HepG2 (cell line): Measurements from ENCODE around the gene MOV10L1. TPM values are rescaled to one million over a fixed set of nuclear protein-coding genes. Genes with fewer than 3 reads are reported as not detected.

ENCODE experiments used
- ATAD3A ChIP-seq: sonication (generic); formaldehyde crosslinking; IDR thresholded peaks from 2 replicates; pipeline ENCODE4 v1.4.0; 2020; ENCODE audit warnings: missing genetic modification reagents
- CBFB ChIP-seq: sonication (generic); formaldehyde crosslinking; IDR thresholded peaks from 2 replicates; pipeline ENCODE4 v1.4.0; 2020; ENCODE audit warnings: missing genetic modification reagents
- CCDC6 ChIP-seq: sonication (generic); formaldehyde crosslinking; IDR thresholded peaks from 2 replicates; pipeline ENCODE4 v1.8.1; 2022; ENCODE audit warnings: mild to moderate bottlenecking, missing genetic modification reagents, moderate library complexity
- DMAP1 ChIP-seq: IDR thresholded peaks from 2 replicates; pipeline ENCODE4 v1.6.1; 2016
- FIP1L1 ChIP-seq: fragments of 200-400 bp; formaldehyde crosslinking; IDR thresholded peaks from 2 replicates; pipeline ENCODE4 v1.6.1; 2018; ENCODE audit warnings: low read depth, mild to moderate bottlenecking, low read length, moderate library complexity, borderline replicate concordance; ENCODE audit not compliant: insufficient read depth
- HOMEZ ChIP-seq: IDR thresholded peaks from 2 replicates; pipeline ENCODE4 v1.6.1; 2016; ENCODE audit warnings: low read depth
- JDP2 ChIP-seq: sonication (generic); formaldehyde crosslinking; IDR thresholded peaks from 2 replicates; pipeline ENCODE4 v1.8.1; 2022; ENCODE audit warnings: missing genetic modification reagents, borderline replicate concordance
- JUN ChIP-seq: sonication (generic); formaldehyde crosslinking; IDR thresholded peaks from 2 replicates; pipeline ENCODE4 v1.4.0; 2020; ENCODE audit warnings: mild to moderate bottlenecking, missing genetic modification reagents
- KDM4B ChIP-seq: sonication (generic); formaldehyde crosslinking; IDR thresholded peaks from 2 replicates; pipeline ENCODE4 v1.4.0; 2020; ENCODE audit warnings: missing genetic modification reagents
- KDM6A ChIP-seq: IDR thresholded peaks from 2 replicates; pipeline ENCODE4 v1.6.1; 2016; ENCODE audit warnings: low read depth
- MAX ChIP-seq: IDR thresholded peaks from 2 replicates; pipeline ENCODE4 v1.6.1; 2012; ENCODE audit warnings: inconsistent platforms
- MED8 ChIP-seq: sonication (generic); formaldehyde crosslinking; IDR thresholded peaks from 2 replicates; pipeline ENCODE4 v1.8.1; 2023; ENCODE audit warnings: mild to moderate bottlenecking, missing genetic modification reagents; ENCODE audit not compliant: insufficient replicate concordance
- NCOA5 ChIP-seq: sonication (generic); formaldehyde crosslinking; IDR thresholded peaks from 2 replicates; pipeline ENCODE4 v1.4.0; 2020; ENCODE audit warnings: missing genetic modification reagents
- PBX2 ChIP-seq: IDR thresholded peaks from 2 replicates; pipeline ENCODE4 v1.6.1; 2016; ENCODE audit warnings: control low read depth
- RAD21 ChIP-seq: fragments of 450-650 bp; formaldehyde crosslinking; IDR thresholded peaks from 2 replicates; pipeline ENCODE4 v1.5.0; 2020; ENCODE audit warnings: mild to moderate bottlenecking
- RARA ChIP-seq: IDR thresholded peaks from 2 replicates; pipeline ENCODE4 v1.6.1; 2016; ENCODE audit warnings: missing genetic modification reagents, missing compliant biosample characterization
- RFXAP ChIP-seq: sonication (generic); formaldehyde crosslinking; IDR thresholded peaks from 2 replicates; pipeline ENCODE4 v1.4.0; 2020; ENCODE audit warnings: missing genetic modification reagents, borderline replicate concordance
- TBL1XR1 ChIP-seq: fragments of 150-350 bp; IDR thresholded peaks from 2 replicates; pipeline ENCODE4 v1.6.1; 2014; ENCODE audit warnings: borderline replicate concordance, low read length; ENCODE audit not compliant: partially characterized antibody
- ZKSCAN5 ChIP-seq: sonication (generic); formaldehyde crosslinking; IDR thresholded peaks from 2 replicates; pipeline ENCODE4 v1.5.1; 2020; ENCODE audit warnings: mild to moderate bottlenecking, missing genetic modification reagents
- ZNF207 ChIP-seq: fragments of 450-650 bp; IDR thresholded peaks from 2 replicates; pipeline ENCODE4 v1.6.1; 2016; ENCODE audit warnings: antibody characterized with exemption, borderline replicate concordance
- ZNF24 ChIP-seq: fragments of 450-650 bp; IDR thresholded peaks from 2 replicates; pipeline ENCODE4 v1.6.1; 2017; ENCODE audit warnings: antibody characterized with exemption, mild to moderate bottlenecking
- ZNF274 ChIP-seq: sonication (generic); formaldehyde crosslinking; IDR thresholded peaks from 2 replicates; pipeline ENCODE4 v1.5.1; 2020; ENCODE audit warnings: mild to moderate bottlenecking, missing genetic modification reagents
- ZNF350 ChIP-seq: sonication (generic); formaldehyde crosslinking; IDR thresholded peaks from 2 replicates; pipeline ENCODE4 v1.4.0; 2020; ENCODE audit warnings: mild to moderate bottlenecking, low read depth, missing genetic modification reagents, borderline replicate concordance
- ZNF552 ChIP-seq: sonication (generic); formaldehyde crosslinking; IDR thresholded peaks from 2 replicates; pipeline ENCODE4 v1.9.0; 2022; ENCODE audit warnings: missing genetic modification reagents, mild to moderate bottlenecking, borderline replicate concordance
- ZNF883 ChIP-seq: sonication (generic); formaldehyde crosslinking; IDR thresholded peaks from 2 replicates; pipeline ENCODE4 v1.5.1; 2020; ENCODE audit warnings: mild to moderate bottlenecking, missing genetic modification reagents; ENCODE audit errors: not compliant biosample characterization
- ZSCAN9 ChIP-seq: IDR thresholded peaks from 2 replicates; pipeline ENCODE4 v1.6.1; 2016; ENCODE audit warnings: borderline replicate concordance
- polyA plus RNA-seq, 8 experiments: library from polyadenylated mRNA; depleted of rRNA in 3 of 8; stranded (reverse) in 7 of 8; unstranded in 1 of 8; fragments of >200 nt; fragmentation: Illumina TruSeq in 4 of 8; extraction: Trizol in 4 of 8; gene quantifications; 2 replicates each; pipeline versions ENCODE4 v1.2.1 to v1.2.3, GENCODE V29; 2011 to 2016; ENCODE audit warnings: low read depth in 4 of 8, missing spikeins in 1 of 8, mixed read lengths in 1 of 8; ENCODE audit not compliant: insufficient read depth in 1 of 8
- total RNA-seq, 5 experiments: library from RNA; depleted of rRNA; stranded (reverse); fragments of >200 nt; fragmentation: Illumina TruSeq; extraction: Trizol; gene quantifications; 2 replicates each; pipeline ENCODE4 v1.2.3, GENCODE V29; 2016; ENCODE audit warnings: low read depth in 1 of 5
- TF ChIP-seq, protein P1 (sequence below): sonication (generic); formaldehyde crosslinking; IDR thresholded peaks from 2 replicates; pipeline ENCODE4 v1.8.0; 2022; ENCODE audit warnings: mild to moderate bottlenecking, missing genetic modification reagents, borderline replicate concordance

Gene MOV10L1
- total and polyA plus RNA-seq, 2 of the 13 experiments (the other 11 are each of a cell fraction or from before 2014, with no cell fraction given): 0.11 to 0.12 TPM

- peak; percentile 80 for TF ChIP-seq MAX
- TF ChIP-seq ZSCAN9 (CRISPR knock-in tag): no peak
- TF ChIP-seq CBFB (CRISPR knock-in tag): no peak
- TF ChIP-seq RFXAP (CRISPR knock-in tag): no peak
- TF ChIP-seq KDM4B (CRISPR knock-in tag): no peak
- TF ChIP-seq ZNF24: no peak
- no peak for TF ChIP-seq MED8
- no peak for TF ChIP-seq JDP2
- no peak for TF ChIP-seq ZNF274 (CRISPR knock-in tag)
- TF ChIP-seq DMAP1 (CRISPR knock-in tag): no peak
- no peak for TF ChIP-seq ZKSCAN5 (CRISPR knock-in tag)
- TF ChIP-seq ATAD3A (CRISPR knock-in tag): no peak
- TF ChIP-seq CCDC6 (CRISPR knock-in tag): no peak
- TF ChIP-seq ZNF207: no peak
- TF ChIP-seq PBX2 (CRISPR knock-in tag): no peak
- TF ChIP-seq, protein P1, sequence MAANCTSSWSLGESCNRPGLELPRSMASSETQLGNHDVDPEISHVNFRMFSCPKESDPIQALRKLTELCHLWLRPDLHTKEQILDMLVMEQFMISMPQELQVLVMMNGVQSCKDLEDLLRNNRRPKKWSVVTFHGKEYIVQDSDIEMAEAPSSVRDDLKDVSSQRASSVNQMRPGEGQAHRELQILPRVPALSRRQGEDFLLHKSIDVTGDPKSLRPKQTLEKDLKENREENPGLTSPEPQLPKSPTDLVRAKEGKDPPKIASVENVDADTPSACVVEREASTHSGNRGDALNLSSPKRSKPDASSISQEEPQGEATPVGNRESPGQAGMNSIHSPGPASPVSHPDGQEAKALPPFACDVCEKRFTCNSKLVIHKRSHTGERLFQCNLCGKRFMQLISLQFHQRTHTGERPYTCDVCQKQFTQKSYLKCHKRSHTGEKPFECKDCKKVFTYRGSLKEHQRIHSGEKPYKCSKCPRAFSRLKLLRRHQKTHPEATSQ (CRISPR knock-in tag): peak; percentile 47; the same call in 1 of the 2 replicates
- TF ChIP-seq TBL1XR1: no peak
- TF ChIP-seq NCOA5: no peak
- no peak for TF ChIP-seq RAD21
- TF ChIP-seq ZNF552: no peak
- TF ChIP-seq KDM6A: peak; percentile 57; the same call in 1 of the 2 replicates
- no peak for TF ChIP-seq HOMEZ (CRISPR knock-in tag)
- TF ChIP-seq RARA: peak; percentile 51; the same call in 1 of the 2 replicates
- TF ChIP-seq ZNF883 (CRISPR knock-in tag): peak; percentile 3
- no peak; the same call in 1 of the 2 replicates for TF ChIP-seq ZNF350 (CRISPR knock-in tag)
- TF ChIP-seq JUN (CRISPR knock-in tag): no peak
- no peak for TF ChIP-seq FIP1L1
Measured at GRCh38 chr22:50145721-50146438, 56.1 kb downstream of the MOV10L1 start (continued).
